Naive thymus-derived CD8-positive, alpha-beta T cell (primary cell): ENCODE data around the gene FRZB. TPM values are rescaled to one million over a fixed set of nuclear protein-coding genes. Genes with fewer than 3 reads are reported as not detected.
"Not testable (repeated sequence)": the region's sequence is repeated elsewhere in the genome, so short reads cannot be mapped to it uniquely, and the experiment has no call there.

Source experiments
- ATAC-seq, 2 donors: fragments of 150-1000 bp; cut with Tn5 transposase in 1 of 2; sonication (Bioruptor Pico), chemical (Tn5 transposase) in 1 of 2; 1 replicate in 1 of 2; 2 replicates in 1 of 2; pipeline ENCODE4 v1.10.0; 2021; ENCODE audit warnings: mild to moderate bottlenecking in 2 of 2, moderate library complexity in 2 of 2
- POLR2A ChIA-PET: fragments of 350-600 bp; sonication (Branson Sonifier 250); formaldehyde crosslinking; loops from one replicate; lab custom pipeline; 2021; ENCODE audit warnings: antibody characterized with exemption; lab: Charles Lee
- DNase-seq, 10 donors: peaks; one replicate each; pipeline versions ENCODE4 v3.0.0 to v3.0.0-alpha.2; 2020 to 2022
- H3K27ac Mint-ChIP-seq, 10 donors: one replicate each; pipeline ENCODE4 v1.8.0; 2020 to 2022; ENCODE audit warnings: mild to moderate bottlenecking in 10 of 10, mixed read lengths in 10 of 10, moderate library complexity in 4 of 10, inconsistent platforms in 1 of 10
- H3K27me3 Mint-ChIP-seq, 5 donors: one replicate each; pipeline ENCODE4 v1.8.0; 2021 to 2022; ENCODE audit warnings: mixed read lengths in 5 of 5
- H3K36me3 Mint-ChIP-seq, 3 donors: one replicate each; pipeline ENCODE4 v1.8.0; 2020 to 2022; ENCODE audit warnings: mixed read lengths in 3 of 3, mild to moderate bottlenecking in 2 of 3, inconsistent platforms in 1 of 3
- H3K4me1 Mint-ChIP-seq, 4 donors: one replicate each; pipeline ENCODE4 v1.8.0; 2021 to 2022; ENCODE audit warnings: mixed read lengths in 4 of 4
- H3K4me3 Mint-ChIP-seq, 10 donors: one replicate each; pipeline ENCODE4 v1.8.0; 2020 to 2022; ENCODE audit warnings: mild to moderate bottlenecking in 10 of 10, mixed read lengths in 10 of 10, moderate library complexity in 6 of 10, inconsistent platforms in 1 of 10
- H3K9me3 Mint-ChIP-seq, 9 donors: one replicate each; pipeline ENCODE4 v1.8.0; 2020 to 2022; ENCODE audit warnings: mixed read lengths in 9 of 9, mild to moderate bottlenecking in 3 of 9, inconsistent platforms in 1 of 9, moderate library complexity in 1 of 9
- polyA plus RNA-seq, 3 donors: library from polyadenylated mRNA; unstranded; fragments of 300-500 nt; fragmentation: Illumina TruSeq; gene quantifications; one replicate each; pipeline ENCODE4 v1.2.3, GENCODE V29; 2021
- total RNA-seq, 8 experiments: library from RNA in 2 of 8; stranded (reverse) in 2 of 8; gene quantifications; one replicate each; pipeline ENCODE4 v1.2.3 and lab custom pipeline; 2021 to 2026

FRZB gene
- total and polyA plus RNA-seq, 5 experiments from 2014 or later: not detected

- Mint-ChIP-seq H3K27ac (no peak overlapping the region), H3K4me3 (no peak overlapping the region), H3K36me3 (no peaks in the 10 kb centered on the region), H3K4me1 (no peaks in the 10 kb centered on the region), H3K27me3 (peaks cover 0 to 8% (median 3%) of the 10 kb centered on the region in 5 donors), H3K9me3 (peaks cover 0 to 4% (median 3%) of the 10 kb centered on the region in 9 donors)
- no peak for ATAC-seq
- DNase-seq: no peak
- POLR2A ChIA-PET: no interaction called here
These were observed 19.3 kb upstream of the FRZB start for GRCh38 chr2:182885771-182886170.

GRCh38 chr2:182883451-182883850 lies 17.0 kb upstream of the FRZB start:
- H3K36me3 Mint-ChIP-seq: no peaks in the 10 kb centered on the region
- no peaks in the 10 kb centered on the region for H3K4me1 Mint-ChIP-seq
- DNase-seq: no peak
- H3K27me3 Mint-ChIP-seq: peaks cover 0 to 10% (median 1%) of the 10 kb centered on the region in 5 donors
- no peak overlapping the region for H3K4me3 Mint-ChIP-seq
- ATAC-seq: no peak
- H3K9me3 Mint-ChIP-seq: peaks cover 0 to 21% (median 9%) of the 10 kb centered on the region in 9 donors
- H3K27ac Mint-ChIP-seq: no peak overlapping the region
- POLR2A ChIA-PET: no interaction called here

- H3K27ac Mint-ChIP-seq, H3K4me3 Mint-ChIP-seq, H3K4me1 Mint-ChIP-seq, H3K36me3 Mint-ChIP-seq, POLR2A ChIA-PET, ATAC-seq, DNase-seq: not testable (repeated sequence)
- H3K9me3 Mint-ChIP-seq: peaks cover 10 to 40% (median 17%) of the 10 kb centered on the region in 9 donors
- H3K27me3 Mint-ChIP-seq: peaks cover 0 to 25% (median 2%) of the 10 kb centered on the region in 5 donors
These were observed 13.7 kb upstream of the FRZB start for GRCh38 chr2:182880100-182880499.

- ATAC-seq, POLR2A ChIA-PET, DNase-seq, H3K27ac Mint-ChIP-seq, H3K4me3 Mint-ChIP-seq, H3K4me1 Mint-ChIP-seq: not testable (repeated sequence)
- Mint-ChIP-seq H3K36me3 (peaks cover 0 to 17% (median 0%) of the 10 kb centered on the region in 3 donors), H3K9me3 (peaks cover 10 to 40% (median 20%) of the 10 kb centered on the region in 9 donors), H3K27me3 (peaks cover 7 to 29% (median 9%) of the 10 kb centered on the region in 5 donors)
These were observed 10.2 kb upstream of the FRZB start for GRCh38 chr2:182876653-182877052.

GRCh38 chr2:182870227-182870626 lies 3.8 kb upstream of the FRZB start:
- no peak overlapping the region for H3K4me3 Mint-ChIP-seq
- POLR2A ChIA-PET: no interaction called here

GRCh38 chr2:182868054-182868796 lies 1.8 kb upstream of the FRZB start:
- peaks cover 10 to 28% (median 19%) of the 10 kb centered on the region in 4 donors for H3K4me1 Mint-ChIP-seq
- H3K9me3 Mint-ChIP-seq: peaks cover 0 to 5% (median 0%) of the 10 kb centered on the region in 9 donors

More at GRCh38 chr2:182870227-182870626, 3.8 kb upstream of the FRZB start:
- DNase-seq (no peak), ATAC-seq (no peak)
- Mint-ChIP-seq H3K36me3 (peaks cover 0 to 19% (median 2%) of the 10 kb centered on the region in 3 donors), H3K27ac (no peak overlapping the region), H3K27me3 (peaks cover 23 to 70% (median 51%) of the 10 kb centered on the region in 5 donors), H3K9me3 (peaks cover 0 to 13% (median 0%) of the 10 kb centered on the region in 9 donors), H3K4me1 (peaks cover 10 to 28% (median 19%) of the 10 kb centered on the region in 4 donors)

GRCh38 chr2:182867426-182868053 lies 1.1 kb upstream of the FRZB start:
- no peak for ATAC-seq
- POLR2A ChIA-PET: no interaction called here

More at GRCh38 chr2:182868054-182868796, 1.8 kb upstream of the FRZB start:
- POLR2A ChIA-PET: no interaction called here
- no peak for ATAC-seq
- peak overlapping the region in 2 of 10 donors; percentile 8 to 16 for H3K4me3 Mint-ChIP-seq
- DNase-seq: no peak
- no peak overlapping the region for H3K27ac Mint-ChIP-seq
- H3K27me3 Mint-ChIP-seq: peaks cover 27 to 88% (median 62%) of the 10 kb centered on the region in 5 donors
- H3K36me3 Mint-ChIP-seq: peaks cover 0 to 15% (median 2%) of the 10 kb centered on the region in 3 donors

GRCh38 chr2:182866095-182866460 lies 359 bp downstream of the FRZB start:
- H3K4me1 Mint-ChIP-seq: peaks cover 10 to 28% (median 19%) of the 10 kb centered on the region in 4 donors
- peaks cover 0 to 6% (median 2%) of the 10 kb centered on the region in 3 donors for H3K36me3 Mint-ChIP-seq
- H3K9me3 Mint-ChIP-seq: peaks cover 0 to 2% (median 0%) of the 10 kb centered on the region in 9 donors
- DNase-seq (no peak), ATAC-seq (peak in 1 of 2 donors; percentile 8)
- H3K27me3 Mint-ChIP-seq: peaks cover 25 to 85% (median 57%) of the 10 kb centered on the region in 5 donors
- no peak overlapping the region for H3K27ac Mint-ChIP-seq
- POLR2A ChIA-PET: no interaction called here
- peak overlapping the region in 9 of 10 donors; percentile 51 to 88 (median 67) for H3K4me3 Mint-ChIP-seq

More at GRCh38 chr2:182867426-182868053, 1.1 kb upstream of the FRZB start:
- peaks cover 27 to 86% (median 66%) of the 10 kb centered on the region in 5 donors for H3K27me3 Mint-ChIP-seq
- H3K4me1 Mint-ChIP-seq: peaks cover 10 to 28% (median 19%) of the 10 kb centered on the region in 4 donors
- peak overlapping the region in 4 of 10 donors; percentile 51 to 88 (median 74) for H3K4me3 Mint-ChIP-seq
- H3K27ac Mint-ChIP-seq: no peak overlapping the region
- H3K9me3 Mint-ChIP-seq: peaks cover 0 to 2% (median 0%) of the 10 kb centered on the region in 9 donors
- no peak for DNase-seq
- peaks cover 0 to 15% (median 2%) of the 10 kb centered on the region in 3 donors for H3K36me3 Mint-ChIP-seq

GRCh38 chr2:182864949-182865570 lies 1.4 kb downstream of the FRZB start:
- peaks cover 27 to 81% (median 56%) of the 10 kb centered on the region in 5 donors for H3K27me3 Mint-ChIP-seq
- peaks cover 10 to 28% (median 19%) of the 10 kb centered on the region in 4 donors for H3K4me1 Mint-ChIP-seq
- ATAC-seq: no peak
- peaks cover 0 to 2% (median 0%) of the 10 kb centered on the region in 9 donors for H3K9me3 Mint-ChIP-seq
- H3K4me3 Mint-ChIP-seq: peak overlapping the region in 5 of 10 donors; percentile 17 to 77 (median 64)
- POLR2A ChIA-PET: no interaction called here
- no peak overlapping the region for H3K27ac Mint-ChIP-seq
- peaks cover 0 to 6% (median 2%) of the 10 kb centered on the region in 3 donors for H3K36me3 Mint-ChIP-seq
- no peak for DNase-seq

- Mint-ChIP-seq H3K27me3 (peaks cover 20 to 68% (median 48%) of the 10 kb centered on the region in 5 donors), H3K4me1 (peaks cover 10 to 28% (median 19%) of the 10 kb centered on the region in 4 donors), H3K9me3 (peaks cover 0 to 2% (median 0%) of the 10 kb centered on the region in 9 donors), H3K36me3 (peaks cover 0 to 6% (median 2%) of the 10 kb centered on the region in 3 donors), H3K4me3 (no peak overlapping the region), H3K27ac (no peak overlapping the region)
- no peak for ATAC-seq
- no peak for DNase-seq
- POLR2A ChIA-PET: no interaction called here
These were observed 2.8 kb downstream of the FRZB start for GRCh38 chr2:182863642-182864041.

- Mint-ChIP-seq H3K4me3 (no peak overlapping the region), H3K9me3 (peaks cover 0 to 6% (median under 1%) of the 10 kb centered on the region in 9 donors), H3K4me1 (peaks cover 8 to 17% (median 13%) of the 10 kb centered on the region in 4 donors), H3K27me3 (peaks cover 16 to 62% (median 37%) of the 10 kb centered on the region in 5 donors), H3K27ac (no peak overlapping the region), H3K36me3 (peaks cover 0 to 6% (median 0%) of the 10 kb centered on the region in 3 donors)
- no peak for DNase-seq
- POLR2A ChIA-PET: no interaction called here
- ATAC-seq: no peak
These were observed 4.3 kb downstream of the FRZB start for GRCh38 chr2:182862091-182862490.

- DNase-seq (no peak), ATAC-seq (no peak)
- Mint-ChIP-seq H3K9me3 (peaks cover 0 to 7% (median 4%) of the 10 kb centered on the region in 9 donors), H3K4me1 (peaks cover 2 to 5% (median 4%) of the 10 kb centered on the region in 4 donors), H3K27ac (no peak overlapping the region), H3K36me3 (peaks cover 0 to 4% (median 0%) of the 10 kb centered on the region in 3 donors), H3K4me3 (no peak overlapping the region), H3K27me3 (peaks cover 13 to 50% (median 28%) of the 10 kb centered on the region in 5 donors)
- POLR2A ChIA-PET: no interaction called here
These were observed 5.6 kb downstream of the FRZB start for GRCh38 chr2:182860858-182861257.
